MCF 10A (cell line): ENCODE measurements around the gene AFDN. TPM values are rescaled to one million over a fixed set of nuclear protein-coding genes. Genes with fewer than 3 reads are reported as not detected.
A peak's percentile ranks its signal among the peaks of the same experiment; 100 is the strongest.

Experiments
- BruUV-seq: library from RNA; stranded (reverse); fragments of 400-500 nt; replicated peaks from 2 replicates; lab custom pipeline; 2021; lab: Mats Ljungman, UMichigan
- CTCF ChIA-PET: fragments of 300-600 bp; sonication (Branson Sonifier 250); formaldehyde crosslinking; extraction: SDS; loops from one replicate; lab custom pipeline; 2021; ENCODE audit warnings: antibody characterized with exemption, inconsistent platforms; lab: Yijun Ruan, JAX
- POLR2A ChIA-PET: fragments of 300-600, 350-650 bp; sonication (Branson Sonifier 250); formaldehyde crosslinking; extraction: SDS; loops from one replicate; lab custom pipeline; 2020; ENCODE audit warnings: antibody characterized with exemption, inconsistent platforms; lab: Yijun Ruan, JAX
- DNase-seq: peaks from one replicate; pipeline ENCODE4 v3.0.0-alpha.2; 2018; ENCODE audit not compliant: unreplicated experiment
- H3K27ac Mint-ChIP-seq: one replicate; pipeline ENCODE4 v1.8.0; 2022; ENCODE audit warnings: mild to moderate bottlenecking, low read depth, mixed read lengths; ENCODE audit not compliant: unreplicated experiment
- H3K27me3 Mint-ChIP-seq: one replicate; pipeline ENCODE4 v1.8.0; 2022; ENCODE audit warnings: mixed read lengths; ENCODE audit not compliant: insufficient read depth, unreplicated experiment
- H3K36me3 Mint-ChIP-seq: one replicate; pipeline ENCODE4 v1.8.0; 2022; ENCODE audit warnings: mild to moderate bottlenecking, moderate library complexity, mixed read lengths; ENCODE audit not compliant: insufficient read depth, unreplicated experiment
- H3K4me1 Mint-ChIP-seq: one replicate; pipeline ENCODE4 v1.8.0; 2022; ENCODE audit warnings: mixed read lengths; ENCODE audit not compliant: insufficient read depth, unreplicated experiment
- H3K4me3 Mint-ChIP-seq: one replicate; pipeline ENCODE4 v1.8.0; 2022; ENCODE audit warnings: mild to moderate bottlenecking, moderate library complexity, mixed read lengths; ENCODE audit not compliant: unreplicated experiment
- H3K9me3 Mint-ChIP-seq: one replicate; pipeline ENCODE4 v1.8.0; 2022; ENCODE audit warnings: mixed read lengths; ENCODE audit not compliant: unreplicated experiment
- CTCF ChIP-seq: fragments of 200-600 bp; IDR thresholded peaks from one replicate; pipeline ENCODE4 v1.8.0; 2022; ENCODE audit warnings: antibody characterized with exemption, mild to moderate bottlenecking; ENCODE audit not compliant: unreplicated experiment
- intact Hi-C: fragments of 100-400 bp; cut with micrococcal nuclease; formaldehyde crosslinking; loops from 2 replicates; pipeline ENCODE4 v1.14.1; 2022
- total RNA-seq: library from RNA; stranded (reverse); gene quantifications from 2 replicates; pipeline ENCODE4 v1.2.3, GENCODE V29; 2022

The AFDN gene
- total RNA-seq, 1 experiment from 2014 or later = 115 TPM

GRCh38 chr6:168014428-168014827, 187.7 kb downstream of the AFDN start:
- Mint-ChIP-seq H3K9me3 (peaks cover 32% of the 10 kb centered on the region), H3K27ac (no peak overlapping the region), H3K36me3 (peaks cover 12% of the 10 kb centered on the region), H3K27me3 (peaks cover 9% of the 10 kb centered on the region), H3K4me1 (peaks cover 6% of the 10 kb centered on the region), H3K4me3 (no peak overlapping the region)
- no peak for TF ChIP-seq CTCF
- intact Hi-C loops = no loop called here
- no TSS peak for BruUV-seq
- ChIA-PET CTCF (no interaction called here), POLR2A (no interaction called here)
- no peak for DNase-seq

GRCh38 chr6:168015009-168015408, 188.3 kb downstream of the AFDN start:
- no peak for TF ChIP-seq CTCF
- H3K4me1 Mint-ChIP-seq = peaks cover 6% of the 10 kb centered on the region
- intact Hi-C loops = no loop called here
- H3K27ac Mint-ChIP-seq = no peak overlapping the region
- peaks cover 29% of the 10 kb centered on the region for H3K9me3 Mint-ChIP-seq
- H3K36me3 Mint-ChIP-seq = peaks cover 12% of the 10 kb centered on the region
- POLR2A ChIA-PET = no interaction called here
- no peak for DNase-seq
- no peak overlapping the region for H3K4me3 Mint-ChIP-seq
- no TSS peak for BruUV-seq
- H3K27me3 Mint-ChIP-seq = peaks cover 15% of the 10 kb centered on the region
- CTCF ChIA-PET = interaction anchor here (0.5 to 0.9 kb wide), 2 partner anchors 46 to 725 kb away, joined by 3 read pairs; no protein-coding TSS in a partner anchor

GRCh38 chr6:168015482-168016175, 188.9 kb downstream of the AFDN start:
- Mint-ChIP-seq H3K27ac (no peak overlapping the region), H3K4me1 (peaks cover 6% of the 10 kb centered on the region), H3K27me3 (peaks cover 21% of the 10 kb centered on the region), H3K9me3 (peaks cover 23% of the 10 kb centered on the region), H3K4me3 (no peak overlapping the region), H3K36me3 (peaks cover 12% of the 10 kb centered on the region)
- no peak for TF ChIP-seq CTCF
- DNase-seq = no peak
- ChIA-PET POLR2A (no interaction called here), CTCF (interaction anchor here (0.5 to 0.9 kb wide), 2 partner anchors 45 to 726 kb away, joined by 3 read pairs; no protein-coding TSS in a partner anchor)
- no TSS peak for BruUV-seq
- intact Hi-C loops = no loop called here

GRCh38 chr6:168016176-168016620, 189.5 kb downstream of the AFDN start:
- ChIA-PET POLR2A (no interaction called here), CTCF (no interaction called here)
- peaks cover 12% of the 10 kb centered on the region for H3K36me3 Mint-ChIP-seq
- TF ChIP-seq CTCF = no peak
- H3K9me3 Mint-ChIP-seq = peaks cover 18% of the 10 kb centered on the region
- no TSS peak for BruUV-seq
- H3K27ac Mint-ChIP-seq = peak overlapping the region; percentile 31
- DNase-seq = no peak
- peaks cover 26% of the 10 kb centered on the region for H3K27me3 Mint-ChIP-seq
- no peak overlapping the region for H3K4me3 Mint-ChIP-seq
- intact Hi-C loops = no loop called here
- H3K4me1 Mint-ChIP-seq = peaks cover 6% of the 10 kb centered on the region
